RCC 7860 (cell line): Measurements from ENCODE around the gene TLCD5.

Source experiments
- DNase-seq: peaks from one replicate; pipeline ENCODE4 v3.0.0-alpha.2; 2015; ENCODE audit warnings: low spot score
- FAIRE-seq: peaks from 2 replicates; lab custom pipeline; 2012; peaks lifted over from hg19 to GRCh38; lab: Jason Lieb, UNC

Gene TLCD5

GRCh38 chr11:120336641-120337354 is 11.7 kb downstream of the TLCD5 start:
- no peak for FAIRE-seq

DNA sequence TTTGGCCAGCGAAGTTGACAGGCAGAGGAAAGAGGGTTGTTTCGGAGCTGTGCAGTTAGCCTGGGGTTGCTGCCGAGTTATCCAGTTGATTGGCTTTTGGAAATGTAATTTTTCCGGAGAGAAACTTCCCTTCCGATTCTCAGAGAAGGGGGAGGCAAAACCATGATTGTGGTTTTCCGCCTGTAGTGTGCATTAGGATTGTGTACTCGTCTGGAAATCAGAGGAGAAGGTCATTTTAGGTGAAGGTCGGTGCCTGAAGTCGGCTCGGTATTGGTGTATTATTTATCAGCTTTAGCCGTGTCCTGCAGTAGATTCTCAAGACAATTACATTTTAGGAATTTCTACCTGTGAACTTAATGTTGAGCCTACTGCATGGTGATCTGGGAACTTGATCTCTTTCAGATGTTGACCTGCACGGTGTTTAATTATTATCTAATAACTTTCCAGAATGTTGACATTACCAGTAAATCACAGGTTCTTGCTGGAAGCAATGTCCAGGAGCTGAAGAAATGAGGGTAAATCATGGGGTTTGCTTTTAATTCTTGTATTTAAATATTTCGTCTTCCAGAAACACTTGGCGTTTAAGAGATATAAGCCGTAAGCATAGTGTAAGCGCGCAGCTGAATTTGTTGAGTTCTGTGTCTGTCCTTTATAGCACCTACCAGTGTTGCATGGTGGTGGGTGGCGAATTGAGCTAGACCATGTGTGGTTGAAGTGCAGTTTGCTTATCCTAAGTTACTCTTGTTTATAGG is 12.4 kb downstream of the TLCD5 start:
- FAIRE-seq: peak; percentile 62
- DNase-seq: peak; percentile 22

More at GRCh38 chr11:120336641-120337354, 11.7 kb downstream of the TLCD5 start:
- DNase-seq: no peak

DNA sequence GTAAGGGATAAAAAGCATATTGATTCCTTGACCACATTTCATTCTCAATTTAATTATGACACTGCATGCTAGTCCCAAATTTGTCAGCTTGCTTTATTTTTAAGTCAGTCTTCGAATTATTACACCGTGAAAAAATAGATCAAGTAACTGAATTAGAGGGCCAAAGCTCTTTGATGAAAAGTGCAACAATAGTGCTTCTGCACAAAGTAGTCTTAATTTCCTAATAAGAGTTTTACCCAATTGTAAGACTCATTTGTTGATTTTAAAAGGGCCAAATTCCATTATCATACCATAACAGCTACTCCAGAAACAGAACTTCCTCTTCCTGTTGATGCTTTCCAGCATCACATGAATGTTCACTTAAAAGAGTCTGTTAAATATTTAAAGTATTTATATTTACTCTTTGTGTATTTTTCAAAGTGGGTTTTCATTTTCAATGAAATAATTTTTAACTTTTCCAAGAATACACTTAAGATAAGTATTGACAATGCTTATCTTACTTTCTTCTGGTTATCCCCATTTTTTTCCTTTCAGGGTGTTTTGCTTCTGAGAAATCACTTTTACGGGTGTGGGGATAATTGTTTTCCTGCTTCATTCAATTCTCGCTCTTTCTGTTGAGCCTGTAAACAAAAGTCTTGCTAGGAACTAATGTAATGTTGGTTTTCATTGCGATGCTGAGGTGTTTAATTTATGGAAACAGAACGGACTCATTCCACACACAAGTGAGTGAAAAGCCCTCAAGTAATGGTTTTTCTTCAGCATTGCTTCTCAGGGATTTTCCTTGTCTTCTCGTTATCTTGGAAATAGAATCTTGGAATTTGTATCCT is 13.2 kb downstream of the TLCD5 start:
- DNase-seq (no peak), FAIRE-seq (no peak)

- DNase-seq (no peak), FAIRE-seq (no peak)
Measured at GRCh38 chr11:120339394-120339890, 14.3 kb downstream of the TLCD5 start.

DNA sequence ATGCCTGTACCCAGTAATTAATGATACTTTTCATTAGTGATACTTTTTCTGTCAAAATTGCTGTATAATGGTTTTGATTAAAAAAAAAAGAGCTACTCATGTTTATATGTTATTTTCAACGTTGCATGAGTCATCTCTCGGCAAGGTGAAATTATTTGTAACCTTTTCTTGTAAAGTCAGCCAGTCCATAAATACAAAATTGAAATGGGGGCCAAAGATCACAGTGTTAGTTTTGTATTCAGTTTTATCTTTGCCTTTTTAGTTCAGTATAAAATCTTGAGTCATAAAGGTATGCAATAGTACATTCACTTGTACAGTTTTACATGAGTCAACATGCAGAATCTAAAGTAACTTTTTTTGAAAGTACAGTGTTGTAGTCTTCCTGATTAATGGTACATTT is 15.4 kb downstream of the TLCD5 start:
- DNase-seq (no peak), FAIRE-seq (no peak)

DNA sequence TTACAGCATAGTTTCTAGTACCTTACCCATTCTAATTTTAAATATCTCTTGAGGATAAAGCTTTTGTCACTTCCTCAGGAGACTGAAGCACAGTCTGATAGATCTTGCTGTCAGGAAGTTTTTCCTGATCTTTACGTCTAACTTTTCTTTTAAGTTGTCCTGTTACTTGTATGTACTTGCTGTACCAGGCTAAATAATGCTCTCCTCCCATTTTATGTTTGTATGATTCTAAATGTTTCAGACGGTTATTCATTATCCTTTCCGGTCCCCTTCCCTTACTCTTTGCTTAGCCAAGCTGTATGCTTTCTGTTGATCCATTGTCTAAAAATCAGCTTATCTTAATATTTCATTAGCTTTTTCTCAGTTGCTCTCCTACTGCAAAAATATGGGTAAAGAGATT is 17.1 kb downstream of the TLCD5 start:
- DNase-seq (no peak), FAIRE-seq (no peak)

- FAIRE-seq (no peak), DNase-seq (no peak)
Measured at GRCh38 chr11:120342678-120343077, 17.6 kb downstream of the TLCD5 start.

- no peak for DNase-seq
- FAIRE-seq: no peak
Measured at GRCh38 chr11:120343429-120343828, 18.3 kb downstream of the TLCD5 start.

DNA sequence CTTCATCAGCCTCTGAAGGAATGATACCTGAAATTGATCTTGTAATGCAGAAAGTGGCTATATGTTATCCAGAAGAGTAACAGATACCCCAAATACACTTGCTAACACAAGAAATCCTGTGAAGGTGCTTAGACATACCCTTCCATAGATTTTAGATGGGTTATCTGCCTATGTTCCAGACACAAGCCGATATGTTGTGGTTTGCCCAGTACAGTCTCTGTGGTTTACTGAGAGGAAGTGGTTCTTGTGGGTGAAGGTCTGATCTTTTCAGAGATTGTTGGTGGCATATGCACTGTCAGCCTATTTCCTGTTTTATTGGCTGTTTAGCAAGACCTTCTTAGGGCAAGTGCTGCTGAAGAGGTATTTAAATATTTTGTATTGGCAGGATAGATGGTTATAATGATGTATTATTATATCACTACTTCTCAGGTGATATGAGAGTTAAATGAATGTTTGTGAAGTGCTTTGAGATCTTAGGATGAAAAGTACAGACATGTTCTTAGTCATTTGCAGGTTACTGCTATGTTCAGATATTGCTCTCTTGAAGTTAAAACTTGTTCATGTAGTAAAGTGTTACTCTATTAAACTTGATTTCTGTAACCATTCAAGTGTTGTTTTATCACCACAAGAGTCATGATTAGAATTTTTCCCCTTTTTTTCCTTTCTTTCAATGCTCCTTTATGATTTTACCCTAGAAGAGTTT is 19.4 kb downstream of the TLCD5 start:
- FAIRE-seq: peak; percentile 90
- DNase-seq: peak; percentile 68

DNA sequence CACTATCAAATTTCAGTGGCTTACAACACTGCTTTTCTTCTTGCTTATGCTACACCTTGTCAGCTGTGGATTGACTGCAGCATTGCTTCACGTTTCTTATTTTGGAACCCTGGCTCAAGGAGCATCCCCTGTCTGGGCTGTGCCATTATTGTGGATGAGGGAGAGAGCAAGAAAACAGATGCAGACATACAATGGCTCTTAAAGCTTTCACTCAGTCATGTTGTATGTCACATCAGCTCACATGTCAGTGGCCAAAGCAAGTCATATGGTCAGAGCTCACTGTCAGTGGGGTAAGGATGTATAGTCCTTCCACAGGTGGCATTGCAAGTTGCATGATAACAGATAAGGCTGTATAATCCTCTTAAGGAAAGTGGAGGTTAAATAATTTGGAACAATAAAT is 21.1 kb downstream of the TLCD5 start:
- DNase-seq (no peak), FAIRE-seq (no peak)

GRCh38 chr11:120350637-120351036 is 25.5 kb downstream of the TLCD5 start:
- FAIRE-seq (no peak), DNase-seq (no peak)

DNA sequence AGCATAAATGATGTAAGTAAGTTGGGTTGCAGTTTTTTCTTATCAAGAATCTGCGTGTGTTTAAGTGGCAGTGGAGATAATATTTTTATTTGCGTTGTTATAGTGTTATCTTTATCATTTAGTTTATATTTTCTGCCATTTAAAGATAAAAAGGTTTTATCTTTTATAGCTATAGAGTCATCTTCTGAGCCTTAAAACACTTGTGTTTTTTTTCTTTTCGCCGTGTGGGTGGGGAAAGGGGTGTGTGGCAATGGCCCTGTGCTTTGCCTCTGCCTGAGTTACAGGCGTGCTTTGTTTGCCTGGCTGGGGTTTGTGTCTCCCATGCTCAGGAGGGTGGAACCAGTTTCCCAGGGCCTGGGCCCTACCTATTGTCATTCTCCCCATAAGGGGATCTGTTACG is 27.3 kb downstream of the TLCD5 start:
- FAIRE-seq (no peak), DNase-seq (no peak)

GRCh38 chr11:120354068-120354467 is 29.0 kb downstream of the TLCD5 start:
- no peak for FAIRE-seq
- no peak for DNase-seq

GRCh38 chr11:120354779-120355178 is 29.7 kb downstream of the TLCD5 start:
- DNase-seq (no peak), FAIRE-seq (no peak)

DNA sequence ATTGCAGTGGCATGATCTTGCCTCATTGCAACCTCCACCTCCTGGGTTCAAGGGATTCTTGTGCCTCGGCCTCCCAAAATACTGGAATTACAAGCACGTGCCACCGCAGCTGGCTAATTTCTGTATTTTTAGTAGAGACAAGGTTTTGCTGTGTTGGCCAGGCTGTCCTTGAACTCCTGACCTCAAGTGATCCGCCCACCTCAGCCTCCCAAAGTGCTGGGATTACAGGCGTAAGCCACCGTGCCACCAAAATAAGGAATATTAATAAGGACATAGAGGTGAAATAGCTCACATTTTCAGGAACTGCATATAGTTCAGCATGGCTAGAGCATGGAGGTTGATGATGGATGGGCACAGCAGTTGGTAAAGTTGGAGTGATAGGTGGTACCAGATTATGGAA is 32.5 kb downstream of the TLCD5 start:
- no peak for DNase-seq
- no peak for FAIRE-seq

- no peak for FAIRE-seq
- no peak for DNase-seq
Measured at GRCh38 chr11:120358729-120359128, 33.6 kb downstream of the TLCD5 start.

DNA sequence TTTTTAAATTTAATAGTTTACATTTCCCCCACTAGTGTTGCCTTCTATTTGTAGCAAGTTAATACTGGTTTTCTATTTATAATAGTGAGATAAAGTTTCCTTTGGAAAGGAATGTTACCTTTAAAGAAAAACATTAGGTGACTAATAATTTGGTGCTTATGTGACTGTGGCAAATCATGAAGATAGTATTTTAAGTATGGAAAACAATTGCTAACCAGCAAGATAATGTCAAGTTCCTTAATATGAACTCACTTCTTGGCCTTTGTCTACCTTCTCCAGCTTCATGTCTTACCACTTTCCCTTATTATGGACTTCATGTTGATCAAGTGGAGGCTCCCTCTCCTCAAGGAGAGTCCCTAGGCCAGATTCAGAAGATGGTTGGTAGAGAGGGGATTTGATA is 38.3 kb downstream of the TLCD5 start:
- FAIRE-seq (no peak), DNase-seq (no peak)

DNA sequence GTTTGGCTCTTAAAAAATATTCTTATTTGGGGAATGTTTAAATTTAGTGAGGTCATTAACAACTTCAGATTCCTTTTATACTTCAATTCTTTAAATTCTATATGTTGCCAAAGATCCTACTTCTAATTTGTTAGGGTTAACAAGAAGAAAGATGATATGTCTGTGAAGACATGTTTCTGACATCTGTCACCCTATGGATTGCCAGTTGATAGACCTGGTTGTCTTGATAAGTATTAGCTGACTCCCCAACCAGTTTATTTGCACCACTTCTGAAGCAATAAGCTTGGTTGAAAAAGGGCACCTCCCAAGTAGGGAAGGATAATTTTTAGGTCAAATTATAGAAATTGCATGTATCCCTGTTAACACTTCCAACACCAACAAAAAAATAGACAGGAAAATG is 40.4 kb downstream of the TLCD5 start:
- FAIRE-seq: no peak

DNA sequence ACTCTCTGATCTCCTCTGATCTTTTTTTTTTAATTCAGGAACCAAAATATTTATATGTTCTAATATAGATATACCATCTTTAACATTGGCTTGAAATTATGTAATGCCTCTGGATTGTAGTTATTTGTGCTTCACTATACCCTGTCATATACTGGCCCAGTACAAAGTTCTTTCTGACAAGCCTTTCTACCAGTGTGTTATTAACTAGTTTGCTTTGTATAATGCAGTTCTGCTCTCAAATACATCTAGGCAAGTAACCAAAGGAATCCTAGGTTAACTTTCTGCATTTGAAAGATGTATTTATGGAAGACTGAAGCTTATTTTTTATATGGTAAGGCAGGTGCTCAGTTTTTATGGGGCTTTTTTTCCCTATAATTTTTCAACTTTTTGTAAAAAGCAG is 47.2 kb downstream of the TLCD5 start:
- no peak for DNase-seq
- FAIRE-seq: no peak

More for the DNA sequence above, 40.4 kb downstream of the TLCD5 start:
- DNase-seq: no peak

GRCh38 chr11:120375076-120375475 is 50.0 kb downstream of the TLCD5 start:
- FAIRE-seq (no peak), DNase-seq (no peak)
